Inflammatory macrophage treated with lipopolysaccharide for 4 hours (primary cell): ENCODE measurements around the gene LCE1E.

Experiments
- DNase-seq: peaks from one replicate; pipeline ENCODE4 v3.0.0-alpha.2; 2020

LCE1E gene

GRCh38 chr1:152783095-152783494 lies 3.0 kb upstream of the LCE1E start:
- no peak for DNase-seq

DNA sequence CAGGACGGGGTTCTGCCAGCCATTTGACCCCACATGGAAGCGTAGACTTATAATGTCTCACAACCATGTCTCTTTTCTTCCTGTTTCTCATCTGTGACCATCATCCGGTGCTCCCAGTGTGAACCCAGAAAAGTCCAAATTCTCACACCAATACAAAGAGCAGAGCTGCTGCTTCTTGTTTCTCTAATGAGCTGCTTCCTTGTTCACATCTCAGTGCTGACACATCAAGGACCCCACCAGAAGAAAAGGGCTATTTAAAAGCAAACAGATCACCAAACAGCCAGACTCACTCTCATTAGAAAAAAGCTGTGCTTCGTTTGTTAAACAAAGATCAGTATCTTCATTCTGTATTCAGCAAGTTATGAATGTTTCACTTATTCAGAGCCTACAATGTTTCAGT lies 9.6 kb downstream of the LCE1E start:
- DNase-seq = no peak

GRCh38 chr1:152796421-152796820 lies 10.4 kb downstream of the LCE1E start, which contains the start of gene LCE1D:
Gene LCE1D (plus strand): TSS chr1:152796721. CDS start chr1:152797795, 1,074 bp downstream.
- DNase-seq = no peak

DNA sequence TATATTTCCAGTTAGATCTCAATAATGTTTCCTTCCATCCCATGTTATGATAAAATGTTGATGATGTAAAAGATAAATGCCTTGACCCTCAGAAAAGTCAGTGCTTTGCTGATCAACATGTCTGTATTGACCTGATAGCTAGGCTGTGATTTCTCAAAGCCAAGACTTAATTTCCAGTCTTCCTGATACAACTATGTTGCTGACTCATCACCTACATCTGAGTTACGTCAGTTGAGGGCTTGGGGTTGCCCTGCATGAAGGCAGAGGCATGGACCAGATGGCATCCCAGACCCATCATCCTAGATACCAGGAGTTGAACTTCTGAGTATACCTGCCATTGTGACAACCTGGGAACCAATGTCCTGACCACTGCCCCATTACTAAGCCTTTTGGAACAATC lies 15.3 kb downstream of the LCE1E start:
- DNase-seq = no peak

DNA sequence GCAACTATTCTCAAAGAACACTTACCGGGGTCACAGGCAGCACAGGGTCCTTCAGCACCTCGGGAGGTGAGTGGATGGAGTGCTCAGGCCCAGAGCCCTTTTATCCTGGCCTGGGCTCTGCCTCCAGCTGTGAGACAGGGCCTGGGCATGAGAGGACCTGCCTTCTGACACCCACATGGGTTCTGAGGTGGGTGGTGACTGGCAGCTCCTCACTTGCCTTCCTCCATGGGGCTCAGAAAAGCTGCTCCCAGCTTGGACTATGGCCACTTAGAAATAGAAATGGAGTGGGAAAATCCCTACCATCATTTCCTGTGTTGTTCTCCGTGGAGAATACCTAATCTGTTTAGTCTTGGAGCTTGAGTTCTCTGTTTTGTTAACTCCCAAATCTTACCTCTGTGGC lies 20.5 kb downstream of the LCE1E start, which contains the start of gene LCE1C:
TSS of gene LCE1C (minus strand) at position 76 of the 400 bp plus-strand sequence. CDS start 1,173 bp downstream, outside the sequence.
- DNase-seq = no peak

DNA sequence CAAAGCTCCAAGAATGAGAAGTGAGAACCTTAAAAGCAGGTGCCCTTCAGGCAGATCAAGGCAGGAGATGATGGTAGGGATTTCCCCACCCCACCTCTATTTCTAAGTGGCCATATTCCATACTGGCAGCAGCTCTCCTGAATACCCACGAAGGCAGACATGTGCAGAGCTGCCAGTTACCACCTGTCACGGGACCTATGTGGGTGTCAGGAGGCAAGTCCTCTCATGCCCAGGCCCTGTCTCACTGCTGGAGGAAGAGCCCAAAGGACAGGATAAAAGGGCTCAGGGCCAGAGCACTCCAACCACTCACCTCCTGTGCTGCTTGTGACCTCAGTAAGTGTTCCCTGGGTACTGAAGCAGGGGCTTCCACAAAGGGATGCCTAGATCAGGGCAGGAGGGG lies 25.0 kb downstream of the LCE1E start:
- no peak for DNase-seq

DNA sequence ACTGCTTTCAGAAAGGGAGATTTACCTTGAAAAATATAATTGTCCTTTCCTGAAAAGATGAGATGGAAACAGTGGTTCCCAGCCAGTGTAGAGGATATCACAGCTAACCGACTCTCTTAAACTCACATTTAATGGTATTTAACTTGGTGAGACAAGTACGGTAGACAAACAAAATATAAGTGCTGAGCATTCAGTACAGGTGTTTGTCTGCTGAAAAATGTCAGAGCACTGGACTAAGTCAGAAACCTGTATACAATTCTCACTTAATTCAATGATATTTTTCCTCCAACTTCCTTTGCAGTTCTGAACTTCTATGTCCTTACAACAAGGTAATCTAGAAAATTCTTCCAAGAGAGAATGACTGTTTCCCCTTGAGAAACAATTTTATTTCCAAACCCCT lies 25.6 kb downstream of the LCE1E start, which contains the start of gene LCE1B:
TSS of gene LCE1B (plus strand) at position 301 of the 400 bp plus-strand sequence. CDS start 476 bp downstream, outside the sequence.
- DNase-seq = no peak

DNA sequence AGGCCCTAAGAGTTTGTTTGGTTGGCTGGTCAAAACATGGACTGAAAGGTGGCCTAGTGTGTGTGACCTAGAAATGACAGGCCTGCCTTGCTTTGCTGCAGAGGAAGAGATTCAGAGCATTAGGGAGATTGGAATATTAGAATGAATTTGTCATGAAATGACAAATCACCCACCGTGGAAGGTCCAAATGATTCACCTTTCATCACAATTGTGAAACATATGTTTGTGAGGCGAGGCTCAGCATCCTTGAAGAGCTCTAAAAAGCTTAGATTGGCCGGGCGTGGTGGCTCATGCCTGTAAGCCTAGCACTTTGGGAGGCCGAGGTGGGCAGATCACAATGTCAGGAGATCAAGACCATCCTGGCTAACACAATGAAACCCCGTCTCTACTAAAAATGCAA lies 31.3 kb downstream of the LCE1E start:
- no peak for DNase-seq

DNA sequence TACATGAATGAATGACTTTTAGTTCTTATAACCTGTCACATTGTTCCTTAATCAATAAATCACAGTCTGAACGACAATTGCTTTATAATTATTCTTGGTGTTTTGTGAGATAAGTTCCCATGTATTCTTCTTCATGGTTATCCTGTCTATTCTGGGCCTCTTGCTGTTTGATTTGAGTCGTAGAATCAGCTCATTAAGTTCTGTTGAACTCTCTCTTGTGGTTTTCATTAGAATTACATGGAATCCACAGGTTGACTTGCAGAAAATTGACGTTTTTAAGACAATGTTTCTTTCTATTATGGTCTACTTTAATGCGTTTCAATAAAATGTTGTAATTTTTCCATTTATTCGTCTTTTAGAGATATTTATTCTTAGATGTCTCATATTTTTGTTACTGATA lies 37.2 kb downstream of the LCE1E start:
- no peak for DNase-seq

DNA sequence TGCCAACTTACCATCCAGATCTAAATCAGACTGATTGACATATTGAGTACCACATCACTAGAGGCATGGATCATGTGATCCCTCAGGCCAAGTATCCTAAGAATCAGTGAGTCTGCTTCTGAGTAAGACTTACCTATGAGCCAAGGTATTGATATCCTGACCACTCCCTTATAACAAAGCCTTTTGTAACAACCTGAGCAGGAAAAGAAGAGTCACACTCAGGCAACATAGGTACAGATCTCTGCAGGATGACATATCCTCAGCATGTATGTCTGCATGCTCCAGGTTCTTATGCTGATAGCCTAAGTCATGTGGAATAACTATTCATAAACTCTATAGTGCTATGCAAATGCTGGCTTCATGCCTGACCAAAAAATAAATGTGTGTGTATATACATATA lies 38.9 kb downstream of the LCE1E start:
- no peak for DNase-seq

- no peak for DNase-seq
These were observed 41.1 kb downstream of the LCE1E start, which contains the start of gene LCE1A for GRCh38 chr1:152827173-152827572. Gene LCE1A (plus strand): TSS chr1:152827473. CDS start chr1:152827473, 0 bp downstream.

DNA sequence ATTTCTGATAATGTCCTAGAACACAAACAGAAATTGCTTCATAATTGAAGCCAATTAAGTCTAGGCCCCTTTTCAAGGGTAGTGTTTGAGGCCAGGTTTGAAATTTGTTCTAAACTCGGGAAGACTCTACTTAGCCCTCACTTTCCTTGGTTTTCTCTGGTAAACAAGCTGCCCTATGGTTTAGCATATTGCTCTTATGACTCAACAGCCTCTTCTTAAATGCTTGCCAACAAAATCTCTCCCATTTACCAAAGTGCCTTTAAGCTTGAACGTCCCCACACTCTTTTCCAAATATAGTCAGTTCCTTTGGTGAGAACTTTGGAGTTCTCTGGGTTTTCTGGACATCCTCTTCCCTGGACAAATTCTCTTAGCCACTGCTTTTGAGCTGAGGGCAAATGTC lies 50.8 kb downstream of the LCE1E start:
- no peak for DNase-seq
